GM20431 (cell line): ENCODE results near the gene HINFP.
"Not testable (repeated sequence)": the region's sequence is repeated elsewhere in the genome, so short reads cannot be mapped to it uniquely, and the experiment has no call there.

Experiments
- in situ Hi-C: fragments of 300-500 bp; cut with MseI, MboI; formaldehyde crosslinking; loops from one replicate; pipeline ENCODE4 v1.15.0; 2020; ENCODE audit warnings: low sequenced_read_pairs; ENCODE audit not compliant: unreplicated experiment

The HINFP gene

GRCh38 chr11:119152043-119152442 lies 30.7 kb downstream of the HINFP start:
- in situ Hi-C loops, result no loop called here

DNA sequence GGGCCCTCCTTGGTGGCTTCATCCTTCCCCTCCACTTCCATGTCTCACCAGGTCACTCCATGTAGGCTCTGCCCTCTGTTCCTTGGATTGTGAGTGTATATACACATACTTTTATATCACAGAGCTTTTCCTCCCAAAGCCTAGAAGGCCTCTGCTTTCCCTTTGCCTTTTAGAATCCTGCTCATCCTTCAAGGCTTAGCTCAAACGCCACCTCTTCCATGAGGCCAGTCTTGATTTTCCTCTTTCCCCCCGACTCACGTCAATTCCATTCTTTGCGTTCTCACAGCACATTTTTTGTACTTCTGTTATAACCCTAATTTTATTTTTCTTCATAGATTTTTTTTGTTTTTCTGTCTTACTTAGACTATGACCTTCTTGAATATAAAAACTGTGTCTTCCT lies 31.2 kb downstream of the HINFP start:
- in situ Hi-C loops, result no loop called here

- in situ Hi-C loops, result no loop called here
Measured at GRCh38 chr11:119153049-119153818, 31.9 kb downstream of the HINFP start.

DNA sequence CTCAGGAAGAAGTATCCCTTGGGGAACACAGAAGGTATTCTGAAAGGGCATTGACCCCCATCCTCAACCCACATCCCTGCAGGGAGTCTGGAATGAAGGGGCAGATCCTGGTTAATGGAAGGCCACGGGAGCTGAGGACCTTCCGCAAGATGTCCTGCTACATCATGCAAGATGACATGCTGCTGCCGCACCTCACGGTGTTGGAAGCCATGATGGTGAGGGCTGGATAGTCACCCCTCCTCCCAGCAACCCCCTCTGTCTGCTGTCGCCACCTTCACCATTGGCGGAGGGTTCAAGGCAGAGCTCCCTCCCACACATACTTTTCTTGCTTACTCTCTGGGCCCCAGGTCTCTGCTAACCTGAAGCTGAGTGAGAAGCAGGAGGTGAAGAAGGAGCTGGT lies 32.8 kb downstream of the HINFP start:
- in situ Hi-C loops, result no loop called here

GRCh38 chr11:119155733-119156492 lies 34.5 kb downstream of the HINFP start:
- in situ Hi-C loops, result no loop called here

DNA sequence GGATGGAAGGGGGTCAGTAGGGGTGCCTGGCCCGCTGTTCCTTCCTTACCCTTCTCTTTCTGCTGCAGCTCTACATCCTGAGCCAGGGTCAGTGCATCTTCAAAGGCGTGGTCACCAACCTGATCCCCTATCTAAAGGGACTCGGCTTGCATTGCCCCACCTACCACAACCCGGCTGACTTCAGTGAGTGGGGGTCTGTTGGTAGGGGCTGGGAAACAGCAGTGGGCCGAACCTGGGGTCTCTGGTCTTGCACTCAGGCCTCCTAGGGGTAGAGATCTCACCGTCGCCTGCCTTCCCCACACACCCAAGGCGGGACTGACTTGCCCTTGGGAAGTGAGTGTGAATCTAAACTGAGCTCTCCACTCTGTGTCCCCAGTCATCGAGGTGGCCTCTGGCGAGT lies 35.1 kb downstream of the HINFP start:
- in situ Hi-C loops, result no loop called here

GRCh38 chr11:119157063-119157462 lies 35.7 kb downstream of the HINFP start:
- in situ Hi-C loops, result no loop called here

- in situ Hi-C loops, result no loop called here
Measured at GRCh38 chr11:119158467-119158866, 37.1 kb downstream of the HINFP start.

DNA sequence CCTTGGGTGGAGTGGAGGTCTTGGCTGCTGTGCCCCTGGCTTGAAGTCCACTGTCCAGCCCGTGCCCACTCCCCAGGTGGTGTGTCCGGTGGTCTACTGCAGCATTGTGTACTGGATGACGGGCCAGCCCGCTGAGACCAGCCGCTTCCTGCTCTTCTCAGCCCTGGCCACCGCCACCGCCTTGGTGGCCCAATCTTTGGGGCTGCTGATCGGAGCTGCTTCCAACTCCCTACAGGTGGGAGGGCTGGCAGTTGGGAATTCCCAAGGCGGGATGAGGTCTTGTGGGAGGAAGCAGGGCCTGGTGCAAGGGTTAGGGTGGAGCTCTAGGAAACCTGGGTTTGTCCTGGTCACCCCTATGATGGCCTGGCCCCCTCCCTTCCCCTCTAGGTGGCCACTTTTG lies 38.8 kb downstream of the HINFP start:
- in situ Hi-C loops, result no loop called here

DNA sequence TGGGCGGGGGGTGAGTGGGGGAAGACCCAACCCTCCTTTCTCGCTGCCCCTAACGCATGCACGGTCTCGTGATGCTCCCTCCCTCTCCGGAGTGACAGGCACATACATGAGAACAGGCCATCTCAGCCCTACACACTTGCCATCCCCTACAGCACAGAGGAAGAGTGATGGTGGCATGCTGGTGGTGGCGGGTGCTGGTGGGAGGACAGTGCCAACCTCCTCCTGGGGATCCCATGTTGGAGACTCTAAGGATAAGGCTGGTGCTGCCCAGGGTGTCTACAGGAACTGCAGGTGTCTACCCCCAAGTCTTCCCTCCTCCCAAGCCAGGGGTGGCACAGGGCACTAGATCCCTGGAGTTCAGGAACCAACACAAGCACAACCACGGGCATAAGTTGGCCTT lies 40.5 kb downstream of the HINFP start:
- in situ Hi-C loops, result no loop called here

DNA sequence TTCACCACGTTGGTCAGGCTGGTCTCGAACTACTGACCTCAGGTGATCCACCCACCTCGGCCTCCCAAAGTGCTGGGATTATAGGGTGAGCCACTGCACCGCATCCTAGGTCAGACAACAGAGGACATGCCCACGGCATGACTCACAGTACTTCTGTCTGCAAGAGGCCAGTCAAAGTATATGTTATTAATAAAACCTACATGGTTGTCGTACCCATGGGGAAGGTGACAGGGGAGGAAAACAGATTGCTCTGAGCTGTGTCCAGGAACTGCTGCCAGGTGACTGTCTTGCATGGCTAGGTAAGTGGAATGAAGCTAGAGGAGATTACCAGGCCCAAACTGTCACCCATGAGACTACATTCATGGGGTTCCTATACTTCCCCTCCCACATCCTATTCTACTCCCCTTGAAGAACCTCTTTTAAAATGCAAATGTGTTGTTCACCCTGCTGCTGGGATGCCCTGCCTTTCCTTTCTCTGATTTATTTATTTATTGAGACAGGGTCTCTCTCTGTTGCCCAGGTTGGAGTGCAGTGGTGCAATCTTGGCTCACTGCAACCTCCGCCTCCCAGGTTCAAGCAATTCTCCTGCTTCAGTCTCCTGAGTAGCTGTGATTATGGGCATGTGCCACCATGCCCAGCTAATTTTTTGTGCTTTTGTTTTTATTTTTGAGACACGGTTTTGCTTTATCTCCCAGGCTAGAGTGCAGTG lies 45.1 kb downstream of the HINFP start:
- in situ Hi-C loops, result no loop called here

GRCh38 chr11:119167077-119167458 lies 45.7 kb downstream of the HINFP start:
- in situ Hi-C loops, result not testable (repeated sequence)

DNA sequence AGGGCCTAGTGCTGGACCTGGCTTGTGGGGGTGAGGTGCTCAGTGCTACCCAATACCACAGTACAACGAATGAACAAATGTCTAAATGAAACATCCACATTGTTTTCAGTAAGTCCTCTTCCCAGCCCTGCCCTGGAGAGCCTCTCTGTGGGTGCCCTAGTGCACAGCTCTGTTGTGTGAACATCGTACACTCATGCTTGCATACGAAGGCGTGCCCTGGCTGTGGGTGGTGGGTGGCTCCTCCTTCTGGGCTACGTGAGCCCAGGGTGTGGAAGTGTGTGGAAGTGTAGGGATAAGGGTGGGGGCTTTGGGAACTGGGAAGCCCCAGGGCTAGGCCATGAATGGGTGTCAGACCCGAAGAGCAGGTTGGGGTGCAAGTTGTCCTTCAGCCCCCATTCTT lies 46.6 kb downstream of the HINFP start:
- in situ Hi-C loops, result no loop called here

- in situ Hi-C loops, result no loop called here
Measured at GRCh38 chr11:119168471-119169281, 47.3 kb downstream of the HINFP start, which contains the start of gene NLRX1. Gene NLRX1, plus strand, starts transcription at chr11:119168725. Its CDS starts 2,679 bp downstream, at chr11:119171404.

- in situ Hi-C loops, result no loop called here
Measured at GRCh38 chr11:119169282-119169719, 47.9 kb downstream of the HINFP start.

GRCh38 chr11:119172513-119172912 lies 51.1 kb downstream of the HINFP start:
- in situ Hi-C loops, result no loop called here

- in situ Hi-C loops, result no loop called here
Measured at GRCh38 chr11:119173453-119173852, 52.1 kb downstream of the HINFP start.

GRCh38 chr11:119175493-119176077 lies 54.2 kb downstream of the HINFP start:
- in situ Hi-C loops, result no loop called here

DNA sequence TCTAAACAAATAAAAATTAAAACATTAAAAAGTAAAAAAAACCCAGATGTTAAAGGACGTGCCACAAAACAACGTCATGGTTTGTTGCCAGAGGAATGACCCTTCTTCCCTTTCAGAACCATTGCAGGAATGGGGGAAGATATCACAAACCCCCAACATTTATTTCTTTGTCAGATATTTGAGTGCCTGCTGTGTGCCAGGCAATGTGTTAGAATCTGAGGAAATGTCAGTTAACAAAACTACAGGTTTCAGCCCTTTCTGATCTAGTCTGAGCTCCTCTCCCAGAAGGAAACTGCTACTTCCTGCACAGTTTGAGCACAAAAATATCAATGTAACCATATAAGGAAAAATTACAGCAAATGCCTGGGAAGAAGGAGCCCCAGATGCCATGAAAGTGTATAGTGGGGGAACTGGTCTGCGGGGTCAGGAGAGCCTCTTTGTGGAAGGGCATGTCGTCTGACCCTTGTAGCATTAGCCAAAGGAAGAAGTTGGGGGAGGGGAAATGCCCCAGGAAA lies 56.8 kb downstream of the HINFP start:
- in situ Hi-C loops, result no loop called here
